Endodermal cell (in vitro differentiated cells): ENCODE results near the gene ODC1. TPM values are rescaled to one million over a fixed set of nuclear protein-coding genes. Genes with fewer than 3 reads are reported as not detected.

Experiments used
- DNase-seq: peaks from one replicate; pipeline ENCODE4 v3.0.0-alpha.2; 2017
- H3K27ac ChIP-seq: 2 replicates; pipeline ENCODE4 v1.5.1; 2013; ENCODE audit warnings: mild to moderate bottlenecking, low read depth, low read length, moderate library complexity
- H3K27me3 ChIP-seq: 2 replicates; pipeline ENCODE4 v1.6.1; 2013; ENCODE audit warnings: mild to moderate bottlenecking, low read length, moderate library complexity; ENCODE audit not compliant: insufficient read depth, control insufficient read depth, poor library complexity, severe bottlenecking
- H3K36me3 ChIP-seq: 2 replicates; pipeline ENCODE4 v1.7.0; 2013; ENCODE audit warnings: mild to moderate bottlenecking, low read length, moderate library complexity; ENCODE audit not compliant: control insufficient read depth, insufficient read depth
- H3K4me1 ChIP-seq: one replicate; pipeline ENCODE4 v1.7.0; 2013; ENCODE audit warnings: low read length; ENCODE audit not compliant: control insufficient read depth, insufficient read depth
- H3K4me3 ChIP-seq: 2 replicates; pipeline ENCODE4 v1.5.1; 2013; ENCODE audit warnings: mild to moderate bottlenecking, low read length, moderate library complexity
- H3K9ac ChIP-seq: 2 replicates; pipeline ENCODE4 v1.6.1; 2013; ENCODE audit warnings: mild to moderate bottlenecking, low read length, moderate library complexity; ENCODE audit not compliant: poor library complexity, severe bottlenecking; ENCODE audit errors: extremely low read depth
- H3K9me3 ChIP-seq: 2 replicates; pipeline ENCODE4 v1.6.1; 2013; ENCODE audit warnings: mild to moderate bottlenecking, low read length, moderate library complexity; ENCODE audit not compliant: control insufficient read depth
- H3K27ac Mint-ChIP-seq: 2 replicates; pipeline ENCODE4 v1.8.0; 2020; ENCODE audit warnings: mixed read lengths
- H3K27me3 Mint-ChIP-seq: 2 replicates; pipeline ENCODE4 v1.8.0; 2021; ENCODE audit warnings: mild to moderate bottlenecking, mixed read lengths; ENCODE audit not compliant: insufficient read depth
- H3K36me3 Mint-ChIP-seq: 2 replicates; pipeline ENCODE4 v1.8.0; 2020; ENCODE audit warnings: low read depth, mixed read lengths
- H3K4me1 Mint-ChIP-seq: 2 replicates; pipeline ENCODE4 v1.8.0; 2020; ENCODE audit warnings: mixed read lengths
- H3K4me3 Mint-ChIP-seq: 2 replicates; pipeline ENCODE4 v1.8.0; 2020; ENCODE audit warnings: mild to moderate bottlenecking, moderate library complexity, mixed read lengths
- H3K9me3 Mint-ChIP-seq: 2 replicates; pipeline ENCODE4 v1.8.0; 2020; ENCODE audit warnings: mild to moderate bottlenecking, mixed read lengths
- CTCF ChIP-seq: fragments of 200-600 bp; sonication (generic); conservative IDR thresholded peaks from 2 replicates; pipeline ENCODE4 v1.5.0; 2021; ENCODE audit warnings: antibody characterized with exemption, mild to moderate bottlenecking
- WGBS, 2 experiments: methylation state at CpG; one replicate each; pipeline versions ENCODE4 v1.1.5 to v1.1.7; 2013; ENCODE audit warnings: missing lambda C conversion rate in 2 of 2, mixed read lengths in 1 of 2; ENCODE audit not compliant: insufficient coverage in 1 of 2, insufficient read length in 1 of 2; 5-methylcytosine and 5-hydroxymethylcytosine counted together
- total RNA-seq, 2 donors: library from RNA; stranded (reverse); fragmentation: NEBNext Ultra II Directional in 1 of 2; extraction: Animal tissue kit (Norgen Biotek cat#: 25700) in 1 of 2; gene quantifications; 2 replicates in 1 of 2; 3 replicates in 1 of 2; pipeline ENCODE4 v1.2.1, GENCODE V29; 2021

Gene ODC1
- total RNA-seq, 2 donors from 2014 or later: 108 to 152 TPM

DNA sequence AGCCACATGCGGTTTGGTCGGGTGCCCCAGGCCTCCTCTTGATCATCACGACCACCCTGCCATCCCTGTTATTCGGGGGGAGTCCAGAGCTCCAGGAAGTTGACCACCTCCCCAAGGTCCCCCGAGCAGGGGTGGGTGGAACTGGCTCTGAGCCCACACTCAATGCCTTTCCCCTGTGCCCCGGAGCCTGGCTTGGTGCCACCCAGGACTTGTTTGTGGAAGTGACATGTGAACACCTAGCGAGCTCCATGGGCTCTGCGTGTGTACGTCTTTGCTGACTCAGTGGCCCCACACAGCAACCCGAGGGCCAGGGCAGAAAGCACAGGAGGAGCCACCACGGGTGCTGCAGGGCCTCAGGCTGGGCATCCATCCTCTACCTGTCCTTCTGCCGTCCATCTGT lies 32.5 kb downstream of the ODC1 start:
- Mint-ChIP-seq H3K4me1 (peaks cover under 1% of the 10 kb centered on the region), H3K4me3 (no peak overlapping the region), H3K27ac (no peak overlapping the region), H3K9me3 (no peaks in the 10 kb centered on the region), H3K27me3 (no peaks in the 10 kb centered on the region), H3K36me3 (no peaks in the 10 kb centered on the region)
- no peaks in the 10 kb centered on the region for H3K9me3 ChIP-seq
- no peak overlapping the region for H3K4me3 ChIP-seq
- no peak for DNase-seq
- no peaks in the 10 kb centered on the region for H3K4me1 ChIP-seq
- H3K9ac ChIP-seq: no peak overlapping the region
- H3K36me3 ChIP-seq: no peaks in the 10 kb centered on the region
- no peak overlapping the region for H3K27ac ChIP-seq
- no peaks in the 10 kb centered on the region for H3K27me3 ChIP-seq
- 92 to 98% methylated on average over 6 to 12 of the region's 12 CpGs for WGBS, 2 experiments
- no peak for TF ChIP-seq CTCF

DNA sequence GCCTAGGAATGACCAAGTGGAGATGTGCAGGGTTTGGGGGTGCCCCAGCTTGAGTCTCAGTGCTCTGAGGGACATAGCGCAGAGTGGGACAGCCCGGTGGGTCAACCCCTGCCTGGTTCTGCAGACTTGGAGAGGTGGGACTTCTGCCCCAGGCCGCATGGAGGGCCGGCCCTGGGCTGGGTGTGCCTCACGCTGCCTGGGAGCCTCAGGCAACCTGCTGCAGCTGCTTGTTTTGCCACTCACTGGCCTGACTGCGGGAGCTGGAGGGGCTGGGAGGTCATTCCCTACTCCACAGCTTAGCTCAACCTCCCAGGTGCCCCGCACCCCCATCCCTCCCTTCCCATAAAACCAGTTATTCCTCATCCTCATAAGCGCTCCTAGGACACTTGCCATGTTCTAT lies 33.1 kb downstream of the ODC1 start:
- TF ChIP-seq CTCF: no peak
- no peak for DNase-seq
- no peaks in the 10 kb centered on the region for H3K9me3 ChIP-seq
- Mint-ChIP-seq H3K27ac (no peak overlapping the region), H3K4me1 (peaks cover 4% of the 10 kb centered on the region), H3K36me3 (no peaks in the 10 kb centered on the region), H3K4me3 (no peak overlapping the region), H3K27me3 (no peaks in the 10 kb centered on the region), H3K9me3 (no peaks in the 10 kb centered on the region)
- no peak overlapping the region for H3K4me3 ChIP-seq
- no peaks in the 10 kb centered on the region for H3K27me3 ChIP-seq
- no peaks in the 10 kb centered on the region for H3K36me3 ChIP-seq
- H3K27ac ChIP-seq: no peak overlapping the region
- no peak overlapping the region for H3K9ac ChIP-seq
- no peaks in the 10 kb centered on the region for H3K4me1 ChIP-seq
- 94 to 96% methylated on average over 6 to 8 of the region's 8 CpGs for WGBS, 2 experiments

DNA sequence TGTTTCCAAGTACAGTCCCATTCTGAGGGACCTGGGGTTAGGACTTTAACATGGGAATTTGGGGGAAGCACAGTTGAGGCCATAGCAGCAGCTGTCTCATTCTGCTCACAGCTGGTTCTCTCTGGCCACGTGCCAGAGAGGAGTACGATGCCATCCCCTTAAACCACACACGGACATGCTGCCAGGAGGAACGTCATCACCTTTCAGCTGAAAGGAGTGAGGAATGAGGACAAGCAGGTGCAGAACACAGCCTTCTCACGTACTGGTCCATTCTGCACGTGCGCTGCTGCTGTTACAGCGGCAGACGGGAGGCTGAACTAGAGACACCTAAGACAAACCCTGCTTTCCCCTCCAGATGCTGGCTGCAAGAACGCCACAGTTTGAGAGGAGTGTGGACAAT lies 33.5 kb downstream of the ODC1 start:
- TF ChIP-seq CTCF: no peak
- Mint-ChIP-seq H3K36me3 (no peaks in the 10 kb centered on the region), H3K9me3 (no peaks in the 10 kb centered on the region), H3K27ac (no peak overlapping the region), H3K4me1 (peaks cover 4% of the 10 kb centered on the region), H3K27me3 (no peaks in the 10 kb centered on the region), H3K4me3 (no peak overlapping the region)
- no peak for DNase-seq
- Histone ChIP-seq H3K36me3 (no peaks in the 10 kb centered on the region), H3K4me1 (no peaks in the 10 kb centered on the region), H3K9me3 (no peaks in the 10 kb centered on the region), H3K27me3 (no peaks in the 10 kb centered on the region), H3K27ac (no peak overlapping the region), H3K4me3 (no peak overlapping the region), H3K9ac (no peak overlapping the region)
- WGBS, 2 experiments: 89 to 93% methylated on average over 9 to 10 of the region's 10 CpGs
